ENCODE data around the gene KDELR3. TPM values are rescaled to one million over a fixed set of nuclear protein-coding genes. Genes with fewer than 3 reads are reported as not detected.

KDELR3 gene
- total and polyA plus RNA-seq, 2 donors (not counting 3 experiments of a cell fraction or from before 2014, with no cell fraction given): 28.6 to 61.3 TPM

GRCh38 chr22:38436629-38437395 lies 31.1 kb upstream of the KDELR3 start:
- intact Hi-C loops (cut with micrococcal nuclease): no loop called here
- H3K27me3 ChIP-seq (ENCODE audit: control insufficient read depth in 2 of 2, insufficient read depth in 2 of 2, low read length in 2 of 2): peaks cover 0 to 1% of the 10 kb centered on the region in 2 experiments
- no peak overlapping the region for H2AFZ ChIP-seq (ENCODE audit: low read depth, low read length)
- TF ChIP-seq FOS (IDR thresholded peaks at IDR 0.05; ENCODE audit: borderline replicate concordance, insufficient read depth, low read length) (no peak), POLR2AphosphoS5 (IDR thresholded peaks at IDR 0.05; ENCODE audit: insufficient read depth, low read depth, low read length) (no peak)
- no peaks in the 10 kb centered on the region for H3K9me3 ChIP-seq (replicated peaks; ENCODE audit: control insufficient read depth, insufficient read depth, low read length)
- no TSS peak for BruUV-seq (replicated peaks)
- ChIA-PET POLR2A (no interaction called here), CTCF (interaction anchor here (0.5 to 2.8 kb wide), 2 partner anchors 24 to 362 kb away, joined by 3 to 8 read pairs; no protein-coding TSS in a partner anchor)
- no peak overlapping the region for H3K9ac ChIP-seq (replicated peaks; ENCODE audit: extremely low read depth, insufficient read depth, low read length)
- H3K4me3 ChIP-seq (replicated peaks in 1 of 3; ENCODE audit: insufficient read depth in 1 of 3, low read depth in 1 of 3, low read length in 3 of 3): no peak overlapping the region
- H3K9me1 ChIP-seq (replicated peaks; ENCODE audit: control insufficient read depth, extremely low read depth, insufficient read depth, low read length): no peaks in the 10 kb centered on the region
- no peaks in the 10 kb centered on the region for H3K36me3 ChIP-seq (ENCODE audit: control insufficient read depth in 2 of 2, extremely low read depth in 1 of 2, insufficient read depth in 2 of 2, low read length in 2 of 2)
- no peak overlapping the region for H3K27ac ChIP-seq (ENCODE audit: insufficient read depth, low read depth, low read length)
- no peak overlapping the region for H3K4me2 ChIP-seq (ENCODE audit: insufficient read depth, low read length)
- DNase-seq (ENCODE audit: low read depth, low spot score) (no peak), FAIRE-seq (no peak)
- H4K20me1 ChIP-seq (replicated peaks; ENCODE audit: control insufficient read depth, extremely low read depth, insufficient read depth, low read length): no peaks in the 10 kb centered on the region
- dilution Hi-C loops (cut with MboI; ENCODE audit: extremely low pct_ligation_motif_present, low sequenced_read_pairs): no loop called here
- no peaks in the 10 kb centered on the region for H3K4me1 ChIP-seq (ENCODE audit: control insufficient read depth, extremely low read depth, insufficient read depth, low read length)
- H3K79me2 ChIP-seq (ENCODE audit: control insufficient read depth, insufficient read depth, low read length): no peaks in the 10 kb centered on the region

- Histone ChIP-seq H3K79me2 (ENCODE audit: control insufficient read depth, insufficient read depth, low read length) (no peaks in the 10 kb centered on the region), H3K36me3 (ENCODE audit: control insufficient read depth in 2 of 2, extremely low read depth in 1 of 2, insufficient read depth in 2 of 2, low read length in 2 of 2) (no peaks in the 10 kb centered on the region), H4K20me1 (replicated peaks; ENCODE audit: control insufficient read depth, extremely low read depth, insufficient read depth, low read length) (no peaks in the 10 kb centered on the region), H2AFZ (ENCODE audit: low read depth, low read length) (no peak overlapping the region), H3K27me3 (ENCODE audit: control insufficient read depth in 2 of 2, insufficient read depth in 2 of 2, low read length in 2 of 2) (peaks cover under 1 to 1% of the 10 kb centered on the region in 2 experiments), H3K9ac (replicated peaks; ENCODE audit: extremely low read depth, insufficient read depth, low read length) (no peak overlapping the region), H3K9me1 (replicated peaks; ENCODE audit: control insufficient read depth, extremely low read depth, insufficient read depth, low read length) (no peaks in the 10 kb centered on the region), H3K4me3 (replicated peaks in 1 of 3; ENCODE audit: insufficient read depth in 1 of 3, low read depth in 1 of 3, low read length in 3 of 3) (no peak overlapping the region), H3K4me1 (ENCODE audit: control insufficient read depth, extremely low read depth, insufficient read depth, low read length) (no peaks in the 10 kb centered on the region), H3K27ac (ENCODE audit: insufficient read depth, low read depth, low read length) (no peak overlapping the region), H3K4me2 (ENCODE audit: insufficient read depth, low read length) (no peak overlapping the region), H3K9me3 (replicated peaks; ENCODE audit: control insufficient read depth, insufficient read depth, low read length) (no peaks in the 10 kb centered on the region)
- dilution Hi-C loops (cut with MboI; ENCODE audit: extremely low pct_ligation_motif_present, low sequenced_read_pairs) (no loop called here), intact Hi-C loops (cut with micrococcal nuclease) (no loop called here)
- no TSS peak for BruUV-seq (replicated peaks)
- POLR2A ChIA-PET: no interaction called here
- FAIRE-seq (no peak), DNase-seq (ENCODE audit: low read depth, low spot score) (no peak)
- TF ChIP-seq EZH2 (IDR thresholded peaks at IDR 0.05; ENCODE audit: borderline replicate concordance, low read depth, low read length, severe bottlenecking) (no peak), MYC (IDR thresholded peaks at IDR 0.05; ENCODE audit: low read depth, low read length) (no peak), GATA2 (IDR thresholded peaks at IDR 0.05; ENCODE audit: insufficient read depth, insufficient read length, low read depth, low read length) (no peak), CTCF (IDR thresholded peaks at IDR 0.05; ENCODE audit: extremely low read depth in 1 of 2, insufficient read depth in 1 of 2, low read depth in 1 of 2, low read length in 2 of 2) (no peak), MAX (IDR thresholded peaks at IDR 0.05; ENCODE audit: insufficient read depth, insufficient read length) (no peak), JUN (IDR thresholded peaks at IDR 0.05; ENCODE audit: borderline replicate concordance, insufficient read depth, insufficient read length, low read depth) (no peak), POLR2AphosphoS5 (IDR thresholded peaks at IDR 0.05; ENCODE audit: insufficient read depth, low read depth, low read length) (no peak), POLR2A (IDR thresholded peaks at IDR 0.05; ENCODE audit: low read depth, low read length) (no peak), FOS (IDR thresholded peaks at IDR 0.05; ENCODE audit: borderline replicate concordance, insufficient read depth, low read length) (no peak)
- CTCF ChIA-PET: no interaction called here
Measured at GRCh38 chr22:38437416-38437815, 30.5 kb upstream of the KDELR3 start.

Measured in endothelial cell of umbilical vein (primary cell).